Central memory CD4-positive, alpha-beta T cell (primary cell): Measurements from ENCODE around the gene SIRT2.
"Not testable (repeated sequence)": the region's sequence is repeated elsewhere in the genome, so short reads cannot be mapped to it uniquely, and the experiment has no call there.

Source experiments
- DNase-seq: peaks from one replicate; pipeline ENCODE4 v3.0.0; 2022

The SIRT2 gene

GRCh38 chr19:38867171-38867780 lies 32.1 kb downstream of the SIRT2 start:
- DNase-seq: no peak

GRCh38 chr19:38862321-38863059 lies 36.9 kb downstream of the SIRT2 start:
- DNase-seq: no peak

GRCh38 chr19:38861368-38861767 lies 38.0 kb downstream of the SIRT2 start:
- DNase-seq: no peak

GRCh38 chr19:38859631-38860204 lies 39.7 kb downstream of the SIRT2 start:
- not testable (repeated sequence) for DNase-seq

- DNase-seq: no peak
Measured at GRCh38 chr19:38856813-38857212, 42.6 kb downstream of the SIRT2 start.

- not testable (repeated sequence) for DNase-seq
Measured at GRCh38 chr19:38855751-38856150, 43.7 kb downstream of the SIRT2 start.

- not testable (repeated sequence) for DNase-seq
Measured at GRCh38 chr19:38854961-38855360, 44.5 kb downstream of the SIRT2 start.

GRCh38 chr19:38853214-38853613 lies 46.2 kb downstream of the SIRT2 start:
- DNase-seq: no peak

GRCh38 chr19:38852231-38853044 lies 47.0 kb downstream of the SIRT2 start:
- peak; percentile 48 for DNase-seq

GRCh38 chr19:38851622-38852230 lies 47.7 kb downstream of the SIRT2 start:
- DNase-seq: peak; percentile 88

- peak; percentile 43 for DNase-seq
Measured at GRCh38 chr19:38850976-38851621, 48.3 kb downstream of the SIRT2 start.

- DNase-seq: peak; percentile 100
Measured at GRCh38 chr19:38850436-38850975, 48.9 kb downstream of the SIRT2 start.

GRCh38 chr19:38849860-38850435 lies 49.5 kb downstream of the SIRT2 start, which contains the start of gene HNRNPL:
Gene HNRNPL (minus strand): TSS chr19:38849986. CDS start chr19:38849966, 20 bp downstream.
- DNase-seq: no peak

- peak; percentile 93 for DNase-seq
Measured at GRCh38 chr19:38849147-38849859, 50.1 kb downstream of the SIRT2 start.

- no peak for DNase-seq
Measured at GRCh38 chr19:38848299-38849146, 50.9 kb downstream of the SIRT2 start.

- DNase-seq: no peak
Measured at GRCh38 chr19:38846097-38846496, 53.3 kb downstream of the SIRT2 start.

- DNase-seq: no peak
Measured at GRCh38 chr19:38845374-38846024, 53.9 kb downstream of the SIRT2 start.

- no peak for DNase-seq
Measured at GRCh38 chr19:38844093-38844686, 55.2 kb downstream of the SIRT2 start.
